ENCODE results near the gene CCNF. TPM values are rescaled to one million over a fixed set of nuclear protein-coding genes. Genes with fewer than 3 reads are reported as not detected.

Gene CCNF
- total RNA-seq, 4 donors from 2014 or later: 4.7 to 19.8 (median 6.9) TPM

- Histone ChIP-seq H3K4me1 (peaks cover 0 to 17% (median 6%) of the 10 kb centered on the region in 4 donors), H3K27me3 (no peaks in the 10 kb centered on the region), H3K27ac (peak within 1 kb of the TSS in 1 of 4 donors; percentile 49), H3K36me3 (no peaks in the 10 kb centered on the region), H3K9me3 (no peaks in the 10 kb centered on the region), H3K4me3 (peak within 1 kb of the TSS; percentile 37 to 66 (median 60))
- TF ChIP-seq CTCF (IDR thresholded peaks at IDR 0.05) (no peak), POLR2A (IDR thresholded peaks at IDR 0.05) (no peak)
- peak; percentile 97 to 99 (median 98) for DNase-seq
These were observed 30.6 kb downstream of the CCNF start, which contains the start of gene TEDC2 for GRCh38 chr16:2459647-2460390. Gene TEDC2 (plus strand): TSS chr16:2460109. CDS start chr16:2460145, 36 bp downstream.

- Histone ChIP-seq H3K36me3 (no peaks in the 10 kb centered on the region), H3K27me3 (no peaks in the 10 kb centered on the region), H3K27ac (peak overlapping the region in 1 of 4 donors; percentile 49), H3K4me3 (peak overlapping the region; percentile 37 to 66 (median 60)), H3K9me3 (no peaks in the 10 kb centered on the region), H3K4me1 (peaks cover 0 to 17% (median 6%) of the 10 kb centered on the region in 4 donors)
- TF ChIP-seq CTCF (IDR thresholded peaks at IDR 0.05) (no peak), POLR2A (IDR thresholded peaks at IDR 0.05) (no peak)
- no peak for DNase-seq
These were observed 31.1 kb downstream of the CCNF start for GRCh38 chr16:2460391-2460713.

- TF ChIP-seq POLR2A (IDR thresholded peaks at IDR 0.05): no peak
- no peak for TF ChIP-seq CTCF (IDR thresholded peaks at IDR 0.05)
- H3K4me3 ChIP-seq: no peak overlapping the region
These were observed 31.7 kb downstream of the CCNF start for GRCh38 chr16:2460916-2461315.

GRCh38 chr16:2462031-2462866 is 33.0 kb downstream of the CCNF start:
- no peaks in the 10 kb centered on the region for H3K27me3 ChIP-seq
- no peak for TF ChIP-seq CTCF (IDR thresholded peaks at IDR 0.05)
- TF ChIP-seq POLR2A (IDR thresholded peaks at IDR 0.05): no peak

More at GRCh38 chr16:2460916-2461315, 31.7 kb downstream of the CCNF start:
- H3K36me3 ChIP-seq: no peaks in the 10 kb centered on the region
- DNase-seq: no peak
- H3K27ac ChIP-seq: no peak overlapping the region
- no peaks in the 10 kb centered on the region for H3K9me3 ChIP-seq
- H3K27me3 ChIP-seq: no peaks in the 10 kb centered on the region
- H3K4me1 ChIP-seq: peaks cover 0 to 17% (median 6%) of the 10 kb centered on the region in 4 donors

GRCh38 chr16:2464333-2464732 is 35.1 kb downstream of the CCNF start:
- Histone ChIP-seq H3K36me3 (no peaks in the 10 kb centered on the region), H3K27me3 (peaks cover 0 to 13% of the 10 kb centered on the region in 2 donors), H3K4me1 (peaks cover 0 to 30% (median 21%) of the 10 kb centered on the region in 4 donors), H3K9me3 (no peaks in the 10 kb centered on the region), H3K27ac (no peak overlapping the region), H3K4me3 (no peak overlapping the region)
- no peak for TF ChIP-seq POLR2A (IDR thresholded peaks at IDR 0.05)
- no peak for TF ChIP-seq CTCF (IDR thresholded peaks at IDR 0.05)
- DNase-seq: no peak

More at GRCh38 chr16:2462031-2462866, 33.0 kb downstream of the CCNF start:
- Histone ChIP-seq H3K4me1 (peaks cover 0 to 17% (median 6%) of the 10 kb centered on the region in 4 donors), H3K36me3 (no peaks in the 10 kb centered on the region), H3K9me3 (no peaks in the 10 kb centered on the region), H3K4me3 (no peak overlapping the region), H3K27ac (no peak overlapping the region)
- no peak for DNase-seq

Data from Peyer's patch (tissue), 4 donors.